Upper lobe of left lung (tissue), 4 donors: ENCODE measurements around the gene TPRG1.

Source experiments
- CTCF ChIP-seq, 6 experiments: fragments of 450-650 bp in 4 of 6; fragments of 200-600 bp in 2 of 6; sonication (generic) in 2 of 6; IDR thresholded peaks; one replicate each; pipeline ENCODE4 v1.5.1; 2016 to 2019; ENCODE audit warnings: antibody characterized with exemption in 6 of 6
- EP300 ChIP-seq, 4 donors: sonication (generic); formaldehyde crosslinking; IDR thresholded peaks; one replicate each; pipeline ENCODE4 v1.5.1; 2017; ENCODE audit warnings: antibody characterized with exemption in 4 of 4, control low read depth in 2 of 4

- TF ChIP-seq CTCF (IDR thresholded peaks at IDR 0.05): no peak
- TF ChIP-seq EP300 (IDR thresholded peaks at IDR 0.05): no peak
Observed at GRCh38 chr3:189301479-189301878, 129.7 kb downstream of the TPRG1 start.
